HG02798 (cell line): ENCODE measurements around the gene ADAMTS2.
"Not testable (repeated sequence)": the region's sequence is repeated elsewhere in the genome, so short reads cannot be mapped to it uniquely, and the experiment has no call there.

Experiments
- ATAC-seq: cut with Tn5 transposase; IDR thresholded peaks from one replicate; pipeline ENCODE4 v1.9.1; 2021; ENCODE audit warnings: mild to moderate bottlenecking; ENCODE audit not compliant: unreplicated experiment, poor library complexity

The ADAMTS2 gene

DNA sequence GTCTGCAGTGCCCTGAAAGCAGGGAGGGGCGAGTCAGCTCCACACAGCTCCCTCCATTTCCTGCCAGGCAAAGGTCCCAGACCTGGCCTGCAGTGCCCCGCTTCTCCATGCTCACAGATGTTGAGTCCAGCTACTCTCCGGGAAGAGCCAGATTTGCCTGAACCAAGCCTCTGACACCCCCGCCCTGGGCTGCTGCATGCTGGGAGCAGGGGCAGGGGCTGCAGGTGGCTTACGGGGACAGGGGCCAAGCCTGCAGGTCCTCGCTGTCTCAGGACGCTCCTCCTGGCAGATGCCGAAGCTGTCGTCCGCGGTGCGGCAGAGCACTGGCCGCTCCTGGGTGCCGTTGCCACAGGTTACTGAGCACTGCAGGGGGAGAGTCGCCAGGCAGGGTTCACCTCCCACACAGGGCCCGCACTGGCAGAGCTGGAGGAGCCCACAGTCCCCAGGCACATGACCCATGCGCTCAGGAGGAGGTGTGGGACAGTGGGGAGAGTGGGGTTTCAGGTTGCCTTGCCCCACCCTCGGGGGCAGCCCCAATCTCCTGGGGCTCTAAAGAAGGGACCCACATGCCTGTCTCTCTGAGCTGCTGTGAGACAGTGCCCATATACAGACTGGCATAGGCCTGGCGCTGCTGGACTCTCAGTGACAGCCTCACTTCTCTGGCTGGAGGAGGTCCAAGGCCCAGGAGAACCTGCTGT, 222.7 kb downstream of the ADAMTS2 start:
- no peak for ATAC-seq

DNA sequence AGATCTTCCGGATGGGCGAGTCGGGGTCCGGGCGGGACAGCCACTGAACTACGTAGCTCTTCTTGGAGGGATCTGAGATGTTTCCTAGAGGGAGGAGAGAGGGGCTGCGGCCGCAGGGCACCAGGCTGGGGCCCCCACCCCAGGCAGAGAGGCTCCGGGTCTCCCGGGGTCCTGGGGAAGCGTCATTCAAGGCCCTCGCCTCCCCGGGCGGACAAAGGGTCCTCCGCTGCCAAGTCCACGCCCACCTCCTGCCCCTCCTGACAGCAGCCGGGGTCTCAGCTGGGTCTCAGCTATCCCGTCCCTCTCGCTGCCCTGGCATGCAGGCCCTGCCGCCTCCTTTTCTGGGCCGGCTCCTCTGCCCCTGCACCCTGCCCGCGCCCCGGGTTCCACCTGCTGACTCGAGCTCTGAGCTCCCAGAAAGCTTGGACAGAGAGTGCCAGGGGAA, 223.6 kb downstream of the ADAMTS2 start:
- no peak for ATAC-seq

- no peak for ATAC-seq
Measured at GRCh38 chr5:179120951-179121666, 224.2 kb downstream of the ADAMTS2 start.

DNA sequence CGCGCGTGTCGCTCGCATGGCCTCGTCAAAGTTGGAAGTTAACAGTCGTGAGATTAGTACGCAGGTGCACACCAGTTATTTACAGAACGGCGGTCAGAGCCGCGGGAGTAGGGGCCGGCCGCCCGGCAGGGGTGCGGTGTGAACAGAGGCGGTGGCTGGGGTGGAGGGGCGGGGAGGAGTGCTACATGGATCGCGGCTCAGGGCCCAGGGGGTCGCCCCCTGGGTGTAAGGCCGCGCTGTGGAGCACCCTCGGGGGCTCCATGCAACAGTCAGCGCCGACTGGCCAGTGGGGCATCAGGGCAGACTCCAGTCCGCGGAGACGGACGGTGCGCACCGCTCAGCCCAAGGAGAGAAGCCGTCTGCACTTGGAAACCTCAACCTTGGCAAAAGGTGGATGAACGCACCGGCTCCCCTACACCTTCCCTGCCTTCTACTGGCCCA, 224.8 kb downstream of the ADAMTS2 start:
- ATAC-seq: no peak

GRCh38 chr5:179119415-179120170, 225.7 kb downstream of the ADAMTS2 start:
- no peak for ATAC-seq

DNA sequence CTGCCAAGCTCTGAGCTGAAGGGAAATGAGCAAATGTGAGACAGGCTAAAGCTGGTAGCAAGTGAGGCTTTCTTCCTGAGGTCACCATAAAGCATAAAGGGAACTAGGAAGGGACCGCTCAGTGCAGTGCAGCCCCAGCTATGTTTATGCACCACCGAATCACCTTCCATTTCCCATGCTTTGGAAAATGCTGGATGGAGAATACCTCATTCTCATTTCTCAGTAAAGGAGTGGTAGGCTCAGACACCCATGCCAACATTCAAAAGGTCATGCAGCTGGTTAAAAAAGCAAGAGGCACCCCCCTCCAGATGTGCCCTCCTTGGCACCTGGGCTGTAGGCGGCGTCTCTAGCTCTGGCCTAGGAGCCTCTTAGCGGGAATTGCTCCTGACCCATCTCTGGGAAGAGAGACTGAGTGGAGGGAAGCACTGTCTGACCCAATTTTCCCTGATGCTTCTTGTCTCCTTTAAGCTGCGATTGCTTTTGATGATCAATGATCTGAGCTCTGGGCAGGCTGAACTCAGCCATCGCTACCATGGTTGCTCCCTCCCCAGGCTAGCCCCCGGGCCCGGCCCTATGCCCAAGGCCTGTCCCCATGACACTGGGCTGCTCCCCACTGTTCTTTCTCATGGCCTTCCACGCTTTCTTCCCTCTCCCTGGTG, 226.4 kb downstream of the ADAMTS2 start:
- ATAC-seq: no peak

GRCh38 chr5:179118338-179118737, 226.9 kb downstream of the ADAMTS2 start:
- ATAC-seq: no peak

DNA sequence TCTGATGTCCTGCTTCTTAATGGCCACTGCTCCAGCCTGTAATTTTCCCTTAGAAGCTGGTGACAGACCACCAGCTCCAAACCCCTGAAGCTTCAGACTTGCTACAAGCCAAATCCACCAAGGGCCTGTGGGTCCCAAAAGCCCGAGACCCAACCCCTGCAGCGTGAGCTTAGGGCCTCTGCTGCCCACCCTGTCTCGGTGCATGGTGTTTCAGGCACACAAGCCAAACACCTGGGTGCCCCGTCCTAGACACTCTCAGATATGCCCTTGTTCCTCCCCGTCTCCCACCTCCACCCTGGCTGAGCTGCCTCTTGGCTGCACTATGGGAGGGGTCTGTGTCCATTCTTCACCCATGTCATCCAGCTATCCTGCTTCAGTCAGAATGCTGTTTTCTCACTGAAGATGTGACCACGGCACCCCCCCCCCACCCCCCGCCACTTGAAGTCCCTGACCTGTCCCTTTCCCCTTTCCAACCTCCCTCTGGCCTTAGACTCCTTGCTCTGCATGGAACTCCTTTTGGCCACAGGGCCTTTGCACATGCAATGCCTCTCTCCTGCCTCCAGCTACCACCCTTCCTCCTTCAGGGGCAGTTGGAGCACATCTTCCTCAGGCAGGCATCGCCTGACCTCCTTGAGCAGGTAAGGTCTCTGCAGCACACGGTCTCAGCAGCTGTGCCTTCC, 229.3 kb downstream of the ADAMTS2 start:
- no peak for ATAC-seq

DNA sequence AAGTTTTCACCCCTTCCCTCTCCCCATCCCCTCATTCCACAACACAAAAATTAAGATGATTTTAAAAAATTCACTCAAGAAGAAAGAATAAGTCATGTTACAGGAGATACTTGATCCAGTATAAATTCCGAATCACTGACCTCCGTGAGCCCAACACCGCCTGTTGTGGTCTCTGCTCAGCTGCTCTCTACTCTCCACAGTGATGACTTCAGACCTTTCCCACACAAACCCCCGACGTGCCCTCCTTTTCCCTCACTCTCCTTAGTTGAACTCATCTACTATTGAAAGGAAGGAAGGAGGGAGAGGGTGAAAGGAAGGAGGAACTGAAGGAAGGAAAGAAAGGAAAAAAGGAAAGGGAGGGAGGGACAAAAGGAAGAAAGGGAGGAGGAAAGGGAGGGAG, 230.0 kb downstream of the ADAMTS2 start:
- ATAC-seq: no peak

DNA sequence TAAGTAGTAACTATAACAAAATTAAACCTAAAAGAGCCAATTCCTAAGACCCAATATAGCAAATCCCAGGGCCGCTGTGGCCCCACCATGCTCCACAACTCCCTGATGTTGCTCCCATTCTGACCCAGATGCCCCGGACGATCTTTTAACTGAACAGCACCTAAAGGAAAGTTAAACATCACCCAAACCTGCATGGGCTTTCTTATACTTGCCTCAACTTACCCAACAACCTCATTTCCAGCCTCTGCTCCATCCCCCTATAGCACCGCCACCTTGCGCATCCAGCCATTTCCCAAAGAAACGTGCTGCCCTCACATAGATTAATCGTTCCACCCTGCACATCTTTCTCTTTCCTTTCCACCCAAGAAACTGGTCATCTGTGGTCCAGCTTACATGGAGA, 230.5 kb downstream of the ADAMTS2 start:
- no peak for ATAC-seq

GRCh38 chr5:179113945-179114641, 231.2 kb downstream of the ADAMTS2 start:
- ATAC-seq: no peak

- ATAC-seq: no peak
Measured at GRCh38 chr5:179113143-179113530, 232.1 kb downstream of the ADAMTS2 start.

GRCh38 chr5:179112469-179113142, 232.7 kb downstream of the ADAMTS2 start:
- ATAC-seq: no peak

DNA sequence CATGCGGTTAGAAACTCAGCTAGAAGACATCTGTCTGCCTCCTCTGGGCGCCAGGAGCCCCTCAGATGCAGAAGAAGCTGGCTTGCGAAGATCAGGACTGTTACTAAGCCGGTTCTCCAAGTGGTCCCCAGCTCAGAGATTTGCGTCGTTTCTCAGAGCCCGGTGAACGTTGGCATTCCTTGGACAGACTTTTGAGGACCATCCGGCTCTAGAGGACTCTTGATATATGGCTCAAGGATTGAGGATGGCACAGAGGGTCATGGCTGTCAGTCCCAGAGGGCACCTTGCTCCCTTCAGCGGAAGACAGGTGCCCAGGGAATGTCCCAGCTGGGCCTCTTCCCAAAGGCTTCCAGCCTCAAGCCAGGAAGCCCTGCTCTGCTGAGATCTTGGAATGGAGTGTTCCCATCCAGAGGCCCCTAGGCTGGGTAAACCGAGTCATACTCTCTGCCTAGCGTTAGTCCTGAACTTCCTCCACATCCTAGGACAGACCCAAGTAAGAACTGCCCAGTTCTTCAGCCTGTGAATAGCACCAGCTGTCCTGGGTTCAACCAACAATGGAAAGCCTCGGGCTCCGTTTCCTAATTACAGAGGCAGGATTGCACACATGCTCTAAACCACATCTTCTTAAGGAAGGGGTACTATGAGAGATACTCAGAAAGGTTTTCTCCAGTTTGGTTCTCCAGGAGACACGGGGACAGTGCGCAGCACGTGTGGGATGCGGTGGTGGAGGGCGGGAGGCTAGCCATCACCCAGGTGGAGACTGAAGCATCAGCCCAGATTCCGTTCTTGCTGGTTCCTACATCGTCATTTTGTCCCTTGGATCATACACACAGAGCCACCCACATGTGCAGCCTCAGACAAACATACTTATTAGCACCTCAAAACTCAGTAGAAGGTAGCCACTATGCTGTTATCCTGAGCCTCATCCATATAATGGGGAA, 233.7 kb downstream of the ADAMTS2 start:
- no peak for ATAC-seq

- ATAC-seq: no peak
Measured at GRCh38 chr5:179110528-179110927, 234.7 kb downstream of the ADAMTS2 start.

- ATAC-seq: not testable (repeated sequence)
Measured at GRCh38 chr5:179101282-179101681, 244.0 kb downstream of the ADAMTS2 start.

GRCh38 chr5:179089502-179089901, 255.8 kb downstream of the ADAMTS2 start:
- ATAC-seq: no peak

- ATAC-seq: no peak
Measured at GRCh38 chr5:179080724-179081123, 264.5 kb downstream of the ADAMTS2 start.
